Liver (tissue), 9 donors: Measurements from ENCODE around the gene APOL4. TPM values are rescaled to one million over a fixed set of nuclear protein-coding genes. Genes with fewer than 3 reads are reported as not detected.
"Not testable (repeated sequence)": the region's sequence is repeated elsewhere in the genome, so short reads cannot be mapped to it uniquely, and the experiment has no call there.

Source experiments
- DNase-seq: peaks from one replicate; pipeline ENCODE4 v3.0.0-alpha.2; 2017; ENCODE audit warnings: low spot score
- H3K27ac ChIP-seq, 2 donors: one replicate each; pipeline ENCODE4 v1.7.0; 2013; ENCODE audit warnings: inconsistent platforms in 2 of 2, low read length in 2 of 2, control low read depth in 1 of 2, low read depth in 1 of 2, mild to moderate bottlenecking in 1 of 2
- H3K27me3 ChIP-seq, 4 donors: one replicate each; pipeline versions ENCODE4 v1.6.1 to v1.7.0; 2013; ENCODE audit warnings: low read length in 3 of 4, inconsistent platforms in 1 of 4, mild to moderate bottlenecking in 1 of 4, moderate library complexity in 1 of 4; ENCODE audit not compliant: control insufficient read depth in 4 of 4, insufficient read depth in 4 of 4
- H3K36me3 ChIP-seq, 4 donors: one replicate each; pipeline versions ENCODE4 v1.6.1 to v1.7.0; 2013; ENCODE audit warnings: low read length in 3 of 4, mild to moderate bottlenecking in 3 of 4, low read depth in 1 of 4, moderate library complexity in 1 of 4; ENCODE audit not compliant: control insufficient read depth in 4 of 4, insufficient read depth in 3 of 4
- H3K4me1 ChIP-seq, 4 donors: one replicate each; pipeline versions ENCODE4 v1.6.1 to v1.7.0; 2013; ENCODE audit warnings: low read length in 3 of 4, mild to moderate bottlenecking in 3 of 4, moderate library complexity in 1 of 4; ENCODE audit not compliant: control insufficient read depth in 4 of 4, insufficient read depth in 4 of 4
- H3K4me3 ChIP-seq, 3 donors: one replicate each; pipeline versions ENCODE4 v1.6.1 to v1.7.0; 2013; ENCODE audit warnings: low read length in 3 of 3, control low read depth in 1 of 3, low read depth in 1 of 3, mild to moderate bottlenecking in 1 of 3
- H3K9ac ChIP-seq, 2 donors: one replicate each; pipeline ENCODE4 v1.7.0; 2013; ENCODE audit warnings: low read length in 2 of 2, mild to moderate bottlenecking in 2 of 2, moderate library complexity in 2 of 2, control low read depth in 1 of 2, low read depth in 1 of 2
- H3K9me3 ChIP-seq, 4 donors: one replicate each; pipeline versions ENCODE4 v1.6.1 to v1.7.0; 2013; ENCODE audit warnings: low read length in 3 of 4; ENCODE audit not compliant: control insufficient read depth in 4 of 4
- CTCF ChIP-seq: fragments of 150-350 bp; IDR thresholded peaks from 2 replicates; pipeline ENCODE4 v1.5.1; 2017; ENCODE audit warnings: improper control_type of control experiment, low read depth, low read length; ENCODE audit not compliant: missing input control
- EGR1 ChIP-seq, 2 donors: IDR thresholded peaks; 2 replicates each; pipeline ENCODE4 v1.6.1; 2016 to 2018; ENCODE audit warnings: antibody characterized with exemption in 2 of 2, low read depth in 2 of 2
- FOXA1 ChIP-seq: IDR thresholded peaks from 2 replicates; pipeline ENCODE4 v1.6.1; 2016; ENCODE audit warnings: antibody characterized with exemption
- FOXA2 ChIP-seq: IDR thresholded peaks from 2 replicates; pipeline ENCODE4 v1.6.1; 2016; ENCODE audit warnings: antibody characterized with exemption
- GABPA ChIP-seq, 2 donors: IDR thresholded peaks in 1 of 2; conservative IDR thresholded peaks in 1 of 2; 2 replicates each; pipeline ENCODE4 v1.6.1; 2016; ENCODE audit warnings: antibody characterized with exemption in 2 of 2, mild to moderate bottlenecking in 1 of 2, moderate library complexity in 1 of 2
- HNF4G ChIP-seq: IDR thresholded peaks from 2 replicates; pipeline ENCODE4 v1.6.1; 2016; ENCODE audit warnings: antibody characterized with exemption
- JUND ChIP-seq, 2 donors: IDR thresholded peaks; 2 replicates each; pipeline ENCODE4 v1.6.1; 2016; ENCODE audit warnings: antibody characterized with exemption in 2 of 2
- NR2F2 ChIP-seq: IDR thresholded peaks from 2 replicates; pipeline ENCODE4 v1.6.1; 2016; ENCODE audit warnings: antibody characterized with exemption
- RXRA ChIP-seq, 2 donors: IDR thresholded peaks; 2 replicates each; pipeline ENCODE4 v1.6.1; 2017 to 2018; ENCODE audit warnings: antibody characterized with exemption in 2 of 2, mild to moderate bottlenecking in 1 of 2
- SP1 ChIP-seq: IDR thresholded peaks from 2 replicates; pipeline ENCODE4 v1.6.1; 2018; ENCODE audit warnings: antibody characterized with exemption, mild to moderate bottlenecking
- YY1 ChIP-seq: IDR thresholded peaks from 2 replicates; pipeline ENCODE4 v1.6.1; 2016; ENCODE audit warnings: antibody characterized with exemption, mild to moderate bottlenecking
- ZBTB33 ChIP-seq: IDR thresholded peaks from 2 replicates; pipeline ENCODE4 v1.6.1; 2016; ENCODE audit warnings: antibody characterized with exemption
- WGBS: extraction: QIAGEN DNeasy Blood & Tissue Kit; methylation state at CpG from one replicate; pipeline ENCODE4 v1.1.7; 2013; 5-methylcytosine and 5-hydroxymethylcytosine counted together
- polyA plus RNA-seq, 2 donors: library from polyadenylated mRNA; stranded (reverse) in 1 of 2; unstranded in 1 of 2; fragments of 200-250 nt in 1 of 2; fragments of >200 nt in 1 of 2; fragmentation: Nextera tagmentation in 1 of 2; extraction: Ambion mirVana in 1 of 2; gene quantifications; one replicate each; pipeline versions ENCODE4 v1.2.1 to v1.2.3, GENCODE V29; 2013 to 2015
- total RNA-seq, 2 donors: library from RNA; depleted of rRNA; stranded (reverse); fragments of >200 nt; gene quantifications; one replicate each; pipeline ENCODE4 v1.2.3, GENCODE V29; 2014
- TF ChIP-seq, protein P1 (sequence below): IDR thresholded peaks from 2 replicates; pipeline ENCODE4 v1.6.1; 2016; ENCODE audit warnings: antibody characterized with exemption
- donor health status: healthy.
- donor health status: healthy.
- donor health status: healthy.
- donor health status: healthy.
- donor health status: healthy.

APOL4 gene
- total and polyA plus RNA-seq, 4 donors, result 0.59 to 2.3 (median 1.8) TPM

DNA sequence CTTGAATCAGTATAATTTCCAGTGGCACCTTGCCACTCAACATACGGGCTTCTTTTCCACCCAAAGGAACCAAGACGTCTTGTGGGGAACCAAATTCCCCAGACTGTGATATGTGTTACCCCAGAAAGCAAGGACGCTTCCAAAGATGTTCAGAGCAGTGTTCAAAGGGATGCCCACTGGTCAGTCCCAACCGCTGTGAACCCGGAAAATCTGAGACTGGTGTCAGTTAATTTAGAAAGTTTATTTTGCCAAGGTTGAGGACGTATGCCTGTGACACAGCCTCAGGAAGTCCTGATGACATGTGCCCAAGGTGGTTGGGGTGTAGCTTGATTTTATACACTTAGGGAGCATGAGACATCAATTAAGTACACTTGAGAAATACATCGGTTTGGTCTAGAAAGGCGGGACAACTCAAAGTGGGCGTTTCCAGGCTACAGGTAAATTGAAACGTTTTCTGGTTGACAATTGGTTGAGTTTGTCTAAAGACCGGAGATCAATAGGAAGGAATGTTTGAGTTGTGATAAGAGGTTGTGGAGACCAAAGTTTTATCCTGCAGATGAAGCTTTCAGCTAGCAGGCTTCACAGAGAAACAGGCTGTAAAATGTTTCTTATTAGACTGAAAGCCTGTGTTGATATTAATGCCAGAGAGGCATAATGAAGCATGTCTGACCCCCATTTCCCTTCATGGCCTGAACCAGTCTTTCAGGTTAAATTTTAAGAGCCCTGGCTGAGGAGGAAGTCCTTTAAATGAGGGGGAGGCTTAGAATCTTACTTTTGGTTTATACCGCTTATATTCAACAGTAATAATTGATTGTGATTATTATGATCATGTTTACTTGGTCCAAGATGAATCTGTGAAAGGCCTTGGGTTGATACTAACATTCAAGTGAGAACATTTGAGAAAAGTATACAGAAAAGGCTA is 47.8 kb downstream of the APOL4 start:
- TF ChIP-seq EGR1 (IDR thresholded peaks at IDR 0.05; ENCODE audit: low read depth in 2 of 2) (no peak), GABPA (IDR thresholded peaks at IDR 0.05 in 1 of 2, conservative IDR thresholded peaks at IDR 0.05 in 1 of 2) (no peak), HNF4G (no peak), NR2F2 (no peak), FOXA1 (no peak), ZBTB33 (no peak), RXRA (IDR thresholded peaks at IDR 0.05) (no peak), JUND (IDR thresholded peaks at IDR 0.05) (no peak), FOXA2 (no peak), SP1 (no peak), CTCF (no peak)
- TF ChIP-seq, protein P1, sequence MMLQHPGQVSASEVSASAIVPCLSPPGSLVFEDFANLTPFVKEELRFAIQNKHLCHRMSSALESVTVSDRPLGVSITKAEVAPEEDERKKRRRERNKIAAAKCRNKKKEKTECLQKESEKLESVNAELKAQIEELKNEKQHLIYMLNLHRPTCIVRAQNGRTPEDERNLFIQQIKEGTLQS, result no peak
- H3K27ac ChIP-seq, result peak overlapping the region; percentile 23 to 78
- no peak overlapping the region for H3K9ac ChIP-seq
- H3K27me3 ChIP-seq, result no peaks in the 10 kb centered on the region
- WGBS, result 66% methylated on average over 12 of the region's 12 CpGs
- no peaks in the 10 kb centered on the region for H3K9me3 ChIP-seq
- H3K4me3 ChIP-seq, result no peak overlapping the region
- no peak for DNase-seq
- H3K4me1 ChIP-seq, result peaks cover 18 to 75% (median 56%) of the 10 kb centered on the region in 4 donors
- H3K36me3 ChIP-seq, result peaks cover 0 to 6% (median 4%) of the 10 kb centered on the region in 4 donors

DNA sequence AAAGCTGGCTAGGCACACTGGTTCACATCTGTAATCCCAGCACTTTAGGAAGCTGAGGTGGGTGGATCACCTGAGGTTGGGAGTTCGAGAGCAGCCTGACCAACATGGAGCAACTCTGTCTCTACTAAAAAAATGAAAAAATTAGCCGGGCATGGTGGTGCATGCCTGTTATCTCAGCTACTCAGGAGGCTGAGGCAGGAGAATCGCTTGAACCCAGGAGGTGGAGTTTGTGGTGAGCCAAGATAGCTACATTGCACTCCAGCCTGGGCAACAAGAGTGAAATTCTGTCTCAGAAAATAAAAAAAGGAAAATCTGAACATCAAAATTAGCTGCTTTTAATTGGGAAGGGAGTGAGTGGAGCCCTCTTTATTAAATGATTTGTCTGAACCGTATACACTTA is 48.8 kb downstream of the APOL4 start:
- H3K4me3 ChIP-seq, DNase-seq, H3K9me3 ChIP-seq, H3K36me3 ChIP-seq, H3K27me3 ChIP-seq, H3K27ac ChIP-seq, H3K9ac ChIP-seq: not testable (repeated sequence)
- 89% methylated on average over 4 of the region's 4 CpGs for whole genome bisulfite sequencing
- H3K4me1 ChIP-seq, result peaks cover 18 to 72% (median 50%) of the 10 kb centered on the region in 4 donors

DNA sequence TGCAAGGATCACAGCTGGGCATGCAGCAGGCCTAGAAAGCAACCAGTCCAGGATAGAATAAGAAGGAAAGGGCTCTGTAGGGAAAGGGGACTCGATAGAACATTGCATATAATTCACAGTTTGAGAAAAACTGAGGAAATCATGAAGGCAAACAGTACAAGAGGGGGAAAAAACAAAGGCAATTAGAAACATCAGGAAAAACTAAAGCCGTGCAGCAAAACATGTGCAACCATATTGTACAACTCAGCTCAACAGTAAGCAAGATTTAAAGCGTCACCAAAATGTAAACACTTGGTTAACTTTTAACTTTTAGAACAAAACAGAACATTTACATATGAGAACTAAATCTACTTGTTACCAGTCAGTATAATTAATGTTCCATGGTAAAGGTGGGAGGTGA is 49.5 kb downstream of the APOL4 start:
- 69% methylated on average over 3 of the region's 3 CpGs for WGBS
- Histone ChIP-seq H3K4me3 (no peak overlapping the region), H3K4me1 (peaks cover 18 to 73% (median 47%) of the 10 kb centered on the region in 4 donors), H3K27ac (peak overlapping the region in 1 of 2 donors; percentile 43), H3K36me3 (peaks cover 0 to 6% (median 4%) of the 10 kb centered on the region in 4 donors), H3K9ac (no peak overlapping the region), H3K27me3 (no peaks in the 10 kb centered on the region), H3K9me3 (no peaks in the 10 kb centered on the region)
- TF ChIP-seq ZBTB33, result no peak
- TF ChIP-seq YY1, result peak; percentile 18
- no peak for DNase-seq
